Natural killer cell (primary cell): Measurements from ENCODE around the gene SCMH1. TPM values are rescaled to one million over a fixed set of nuclear protein-coding genes. Genes with fewer than 3 reads are reported as not detected.

Experiments used
- ATAC-seq, 3 donors: fragments of 150-1000 bp in 2 of 3; fragments of 200-7000 bp in 1 of 3; cut with Tn5 transposase; 1 replicate in 1 of 3; 2 replicates in 2 of 3; pipeline ENCODE4 v1.10.0; 2021; ENCODE audit warnings: mild to moderate bottlenecking in 2 of 3, moderate library complexity in 2 of 3
- DNase-seq, 2 donors: peaks; one replicate each; pipeline versions ENCODE4 v3.0.0 to v3.0.0-alpha.2; 2013 to 2021; ENCODE audit warnings: mixed read lengths in 1 of 2
- H3K27ac ChIP-seq: one replicate; pipeline ENCODE4 v1.5.1; 2013; ENCODE audit warnings: mild to moderate bottlenecking, low read length
- H3K27me3 ChIP-seq: one replicate; pipeline ENCODE4 v1.6.1; 2013; ENCODE audit warnings: low read length; ENCODE audit not compliant: control insufficient read depth, insufficient read depth
- H3K36me3 ChIP-seq: one replicate; pipeline ENCODE4 v1.6.1; 2013; ENCODE audit warnings: low read length; ENCODE audit not compliant: control insufficient read depth, insufficient read depth
- H3K4me1 ChIP-seq: one replicate; pipeline ENCODE4 v1.6.1; 2013; ENCODE audit warnings: low read length; ENCODE audit not compliant: control insufficient read depth, insufficient read depth
- H3K4me3 ChIP-seq: one replicate; pipeline ENCODE4 v1.5.1; 2013; ENCODE audit warnings: low read length
- H3K9me3 ChIP-seq: one replicate; pipeline ENCODE4 v1.6.1; 2013; ENCODE audit warnings: low read length; ENCODE audit not compliant: control insufficient read depth, insufficient read depth
- H3K27ac Mint-ChIP-seq, 2 donors: one replicate each; pipeline ENCODE4 v1.8.0; 2022; ENCODE audit warnings: mild to moderate bottlenecking in 2 of 2, mixed read lengths in 2 of 2, moderate library complexity in 1 of 2
- H3K27me3 Mint-ChIP-seq, 2 donors: one replicate each; pipeline ENCODE4 v1.8.0; 2022; ENCODE audit warnings: low read depth in 2 of 2, mixed read lengths in 2 of 2
- H3K36me3 Mint-ChIP-seq: one replicate; pipeline ENCODE4 v1.8.0; 2022; ENCODE audit warnings: mixed read lengths
- H3K4me1 Mint-ChIP-seq, 2 donors: one replicate each; pipeline ENCODE4 v1.8.0; 2022; ENCODE audit warnings: mixed read lengths in 2 of 2
- H3K4me3 Mint-ChIP-seq: one replicate; pipeline ENCODE4 v1.8.0; 2022; ENCODE audit warnings: mild to moderate bottlenecking, moderate library complexity, mixed read lengths
- H3K9me3 Mint-ChIP-seq, 2 donors: one replicate each; pipeline ENCODE4 v1.8.0; 2022; ENCODE audit warnings: mixed read lengths in 2 of 2
- CTCF ChIP-seq: fragments of 200-600 bp; IDR thresholded peaks from one replicate; pipeline ENCODE4 v1.8.0; 2022; ENCODE audit warnings: antibody characterized with exemption
- WGBS: methylation state at CpG from one replicate; pipeline ENCODE4 v1.1.7; 2013; ENCODE audit warnings: missing lambda C conversion rate; ENCODE audit not compliant: insufficient coverage; 5-methylcytosine and 5-hydroxymethylcytosine counted together
- intact Hi-C: fragments of 100-400 bp; cut with micrococcal nuclease; formaldehyde crosslinking; loops from one replicate; pipeline ENCODE4 v1.14.2; 2022
- total RNA-seq, 4 donors: library from RNA; stranded (reverse); fragments of 120-200 nt in 1 of 4; gene quantifications; one replicate each; pipeline versions ENCODE4 v1.2.3 to v1.2.4, GENCODE V29; 2013 to 2022

Gene SCMH1
- total RNA-seq, 3 donors from 2014 or later (not counting 1 experiment from before 2014, with no cell fraction given): 8.3 to 10.2 (median 9.1) TPM

GRCh38 chr1:41272601-41273000 is 30.5 kb upstream of the SCMH1 start:
- no peaks in the 10 kb centered on the region for H3K9me3 Mint-ChIP-seq
- H3K27ac Mint-ChIP-seq: no peak overlapping the region
- intact Hi-C loops: no loop called here
- H3K36me3 Mint-ChIP-seq: no peaks in the 10 kb centered on the region
- Histone ChIP-seq H3K27me3 (no peaks in the 10 kb centered on the region), H3K27ac (no peak overlapping the region), H3K9me3 (no peaks in the 10 kb centered on the region), H3K36me3 (no peaks in the 10 kb centered on the region), H3K4me1 (peaks cover 5% of the 10 kb centered on the region), H3K4me3 (no peak overlapping the region)
- peaks cover 0 to 9% of the 10 kb centered on the region in 2 donors for H3K4me1 Mint-ChIP-seq
- ATAC-seq (no peak), DNase-seq (no peak)
- no peak overlapping the region for H3K4me3 Mint-ChIP-seq
- WGBS: 83% methylated on average over 8 of the region's 8 CpGs
- TF ChIP-seq CTCF: no peak
- peaks cover 5% of the 10 kb centered on the region in 2 donors for H3K27me3 Mint-ChIP-seq

- Mint-ChIP-seq H3K36me3 (no peaks in the 10 kb centered on the region), H3K27me3 (peaks cover 0 to 5% of the 10 kb centered on the region in 2 donors), H3K4me3 (no peak overlapping the region), H3K27ac (no peak overlapping the region), H3K9me3 (no peaks in the 10 kb centered on the region), H3K4me1 (peaks cover 0 to 9% of the 10 kb centered on the region in 2 donors)
- Histone ChIP-seq H3K27me3 (no peaks in the 10 kb centered on the region), H3K9me3 (no peaks in the 10 kb centered on the region), H3K27ac (no peak overlapping the region), H3K4me3 (no peak overlapping the region), H3K4me1 (peaks cover 3% of the 10 kb centered on the region), H3K36me3 (no peaks in the 10 kb centered on the region)
- intact Hi-C loops: loop anchor here (1.0 kb wide), 2 partner anchors 149 to 164 kb away; no protein-coding TSS in a partner anchor
- WGBS: 16% methylated on average over 8 of the region's 8 CpGs
- peak; percentile 70 to 85 (median 83) for ATAC-seq
- TF ChIP-seq CTCF: peak; percentile 99
- DNase-seq: peak; percentile 65 to 79
These were observed 26.2 kb upstream of the SCMH1 start for GRCh38 chr1:41268154-41268770.

DNA sequence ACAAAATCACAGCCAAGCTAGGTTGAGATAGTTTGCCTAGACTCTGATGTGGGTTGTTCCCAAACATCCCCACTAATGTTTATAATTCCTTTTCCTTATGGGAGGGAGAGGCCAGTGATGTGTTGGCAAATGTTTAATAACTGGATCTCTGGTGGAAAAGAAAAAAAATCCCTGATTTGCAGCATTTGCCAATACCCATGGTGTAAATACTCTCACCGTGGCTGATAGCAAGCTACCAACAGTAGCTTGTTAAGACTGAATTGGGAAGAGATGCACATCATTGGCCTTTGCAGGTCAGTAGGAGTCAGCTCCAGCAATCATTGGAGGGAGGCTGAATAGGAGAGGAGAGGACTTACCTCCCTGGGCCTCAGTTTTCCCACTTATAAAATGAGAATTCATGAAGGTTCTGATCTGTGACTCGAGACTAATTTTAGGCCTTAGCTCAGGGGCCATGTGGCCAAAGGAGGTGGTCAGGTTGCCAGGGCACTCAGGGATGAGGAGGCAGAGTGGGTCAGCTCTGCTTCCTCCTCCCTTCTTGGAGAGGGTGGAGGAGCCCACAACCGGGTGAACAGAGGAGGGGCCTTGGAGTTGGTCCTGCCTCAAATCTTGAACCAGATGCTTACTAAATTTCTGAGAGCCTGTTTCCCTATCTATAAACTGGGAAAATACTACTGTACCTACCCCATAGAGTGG is 20.0 kb upstream of the SCMH1 start:
- H3K4me1 ChIP-seq: no peaks in the 10 kb centered on the region
- H3K36me3 ChIP-seq: no peaks in the 10 kb centered on the region
- ATAC-seq (no peak), DNase-seq (no peak)
- Mint-ChIP-seq H3K4me1 (no peaks in the 10 kb centered on the region), H3K27me3 (no peaks in the 10 kb centered on the region), H3K27ac (no peak overlapping the region), H3K9me3 (no peaks in the 10 kb centered on the region), H3K4me3 (no peak overlapping the region), H3K36me3 (no peaks in the 10 kb centered on the region)
- no peaks in the 10 kb centered on the region for H3K27me3 ChIP-seq
- no peaks in the 10 kb centered on the region for H3K9me3 ChIP-seq
- WGBS: 92% methylated on average over 3 of the region's 3 CpGs
- intact Hi-C loops: no loop called here
- H3K4me3 ChIP-seq: no peak overlapping the region
- TF ChIP-seq CTCF: no peak
- no peak overlapping the region for H3K27ac ChIP-seq
